ENCODE data around the gene SASS6.

DNA sequence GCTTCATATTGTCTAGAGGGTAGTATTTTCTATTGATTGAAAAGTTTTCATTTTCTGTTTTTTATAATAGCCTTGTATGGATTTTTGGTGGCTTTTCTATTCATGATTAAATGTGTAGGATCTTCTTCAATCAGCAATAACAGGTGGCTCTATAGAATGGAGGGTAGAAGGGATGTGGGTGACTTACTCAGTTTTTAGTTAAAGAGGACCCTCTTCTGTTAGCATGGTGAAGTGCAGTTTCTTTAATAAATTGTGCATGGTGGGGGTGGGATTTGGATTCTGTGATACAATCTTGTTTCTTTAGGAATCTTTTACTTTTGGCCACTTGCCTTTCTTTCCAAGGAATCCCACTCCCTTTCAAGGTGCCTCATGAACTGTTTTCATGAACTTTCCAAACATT lies 98.3 kb downstream of the SASS6 start:
- TF ChIP-seq, protein P1, sequence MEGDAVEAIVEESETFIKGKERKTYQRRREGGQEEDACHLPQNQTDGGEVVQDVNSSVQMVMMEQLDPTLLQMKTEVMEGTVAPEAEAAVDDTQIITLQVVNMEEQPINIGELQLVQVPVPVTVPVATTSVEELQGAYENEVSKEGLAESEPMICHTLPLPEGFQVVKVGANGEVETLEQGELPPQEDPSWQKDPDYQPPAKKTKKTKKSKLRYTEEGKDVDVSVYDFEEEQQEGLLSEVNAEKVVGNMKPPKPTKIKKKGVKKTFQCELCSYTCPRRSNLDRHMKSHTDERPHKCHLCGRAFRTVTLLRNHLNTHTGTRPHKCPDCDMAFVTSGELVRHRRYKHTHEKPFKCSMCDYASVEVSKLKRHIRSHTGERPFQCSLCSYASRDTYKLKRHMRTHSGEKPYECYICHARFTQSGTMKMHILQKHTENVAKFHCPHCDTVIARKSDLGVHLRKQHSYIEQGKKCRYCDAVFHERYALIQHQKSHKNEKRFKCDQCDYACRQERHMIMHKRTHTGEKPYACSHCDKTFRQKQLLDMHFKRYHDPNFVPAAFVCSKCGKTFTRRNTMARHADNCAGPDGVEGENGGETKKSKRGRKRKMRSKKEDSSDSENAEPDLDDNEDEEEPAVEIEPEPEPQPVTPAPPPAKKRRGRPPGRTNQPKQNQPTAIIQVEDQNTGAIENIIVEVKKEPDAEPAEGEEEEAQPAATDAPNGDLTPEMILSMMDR (IDR thresholded peaks at IDR 0.05) = peak in 3 of 6 experiments; percentile 10 to 22 (median 22)
- no peak for TF ChIP-seq POLR2A (IDR thresholded peaks at IDR 0.05)

Data from Peyer's patch (tissue), 4 donors.